Heart left ventricle (tissue), 13 donors: ENCODE measurements around the gene HMGCR.
"Not testable (repeated sequence)": the region's sequence is repeated elsewhere in the genome, so short reads cannot be mapped to it uniquely, and the experiment has no call there.

Experiments
- POLR2A ChIP-seq, 2 donors: fragments of 450-650 bp; IDR thresholded peaks; one replicate each; pipeline ENCODE4 v1.6.1; 2017; ENCODE audit warnings: antibody characterized with exemption in 2 of 2, mild to moderate bottlenecking in 2 of 2, moderate library complexity in 2 of 2
- TF ChIP-seq, protein P1 (sequence below), 12 donors: fragments of 200-600 bp; sonication (generic) in 4 of 12; IDR thresholded peaks; one replicate each; pipeline versions ENCODE4 v1.5.0 to v1.8.0; 2018 to 2022; ENCODE audit warnings: antibody characterized with exemption in 12 of 12, mild to moderate bottlenecking in 5 of 12
- donor health status: ischemic (EF 13 %, LVEDD 7.1; RV severe dilation, severe dysfunction).
- donor health status: DM: no; HTN: yes; CAD: no.
- donor health status: DM: no; HTN: no; CAD: no.
- donor health status: ischemic (EF 25% LVEDD 6.9; RV normal size, moderate dysfunction).
- donor health status: ischemic (EF 25% LVEDD 5.7; RV mildly dilated, moderate dysfunction).
- donor health status: ischemic (EF 35%, LVEDD 5.7; RV mildly dilated, moderate dysfunction).
- donor health status: nonischemic (EF 11% LVEDD 7.7; RV severe dilation, severe dysfunction).
- donor health status: DM: yes; HTN: yes; CAD: no.
- donor health status: PGD.
- donor health status: ischemic (EF 29% LVEDD 5.4; RV normal size, mild dysfunction).
- donor health status: nonischemic (EF 23%, LVEDD 6.1; RV moderate dilation, normal function).

GRCh38 chr5:75291844-75292243 is 45.2 kb upstream of the HMGCR start:
- TF ChIP-seq POLR2A (IDR thresholded peaks at IDR 0.05): not testable (repeated sequence)
- TF ChIP-seq, protein P1, sequence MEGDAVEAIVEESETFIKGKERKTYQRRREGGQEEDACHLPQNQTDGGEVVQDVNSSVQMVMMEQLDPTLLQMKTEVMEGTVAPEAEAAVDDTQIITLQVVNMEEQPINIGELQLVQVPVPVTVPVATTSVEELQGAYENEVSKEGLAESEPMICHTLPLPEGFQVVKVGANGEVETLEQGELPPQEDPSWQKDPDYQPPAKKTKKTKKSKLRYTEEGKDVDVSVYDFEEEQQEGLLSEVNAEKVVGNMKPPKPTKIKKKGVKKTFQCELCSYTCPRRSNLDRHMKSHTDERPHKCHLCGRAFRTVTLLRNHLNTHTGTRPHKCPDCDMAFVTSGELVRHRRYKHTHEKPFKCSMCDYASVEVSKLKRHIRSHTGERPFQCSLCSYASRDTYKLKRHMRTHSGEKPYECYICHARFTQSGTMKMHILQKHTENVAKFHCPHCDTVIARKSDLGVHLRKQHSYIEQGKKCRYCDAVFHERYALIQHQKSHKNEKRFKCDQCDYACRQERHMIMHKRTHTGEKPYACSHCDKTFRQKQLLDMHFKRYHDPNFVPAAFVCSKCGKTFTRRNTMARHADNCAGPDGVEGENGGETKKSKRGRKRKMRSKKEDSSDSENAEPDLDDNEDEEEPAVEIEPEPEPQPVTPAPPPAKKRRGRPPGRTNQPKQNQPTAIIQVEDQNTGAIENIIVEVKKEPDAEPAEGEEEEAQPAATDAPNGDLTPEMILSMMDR (IDR thresholded peaks at IDR 0.05): not testable (repeated sequence)
